Dermis blood vessel endothelial cell (primary cell): Measurements from ENCODE around the gene SLC22A4. TPM values are rescaled to one million over a fixed set of nuclear protein-coding genes. Genes with fewer than 3 reads are reported as not detected.

Experiments used
- DNase-seq: peaks from one replicate; pipeline ENCODE4 v3.0.0; 2010
- total RNA-seq: library from RNA; depleted of rRNA; stranded (reverse); fragments of >200 nt; gene quantifications from 2 replicates; pipeline ENCODE4 v1.2.3, GENCODE V29; 2014

The SLC22A4 gene
- total RNA-seq, 1 donor from 2014 or later, result 4.8 TPM

- DNase-seq, result no peak
Observed at GRCh38 chr5:132275367-132276220, 18.6 kb upstream of the SLC22A4 start.

DNA sequence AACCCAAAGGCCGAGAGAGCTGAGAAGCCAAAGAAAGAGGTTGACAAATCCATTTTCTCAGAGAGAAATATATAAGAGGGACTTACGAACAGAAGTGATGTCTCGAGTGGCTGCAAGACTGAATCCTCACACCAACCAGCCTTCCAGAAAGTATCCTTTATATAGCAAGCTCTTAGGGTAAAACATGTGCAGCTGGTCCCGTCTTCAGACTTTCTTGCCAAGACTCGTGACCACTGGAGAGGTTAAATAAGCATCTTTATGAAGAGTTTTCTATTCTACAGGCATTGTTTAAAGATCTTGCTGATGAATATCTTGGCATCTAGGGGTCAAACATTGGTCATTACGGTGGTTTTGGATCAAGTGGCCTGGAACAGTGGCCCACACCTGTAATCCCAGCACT, 16.9 kb upstream of the SLC22A4 start:
- DNase-seq, result no peak

DNA sequence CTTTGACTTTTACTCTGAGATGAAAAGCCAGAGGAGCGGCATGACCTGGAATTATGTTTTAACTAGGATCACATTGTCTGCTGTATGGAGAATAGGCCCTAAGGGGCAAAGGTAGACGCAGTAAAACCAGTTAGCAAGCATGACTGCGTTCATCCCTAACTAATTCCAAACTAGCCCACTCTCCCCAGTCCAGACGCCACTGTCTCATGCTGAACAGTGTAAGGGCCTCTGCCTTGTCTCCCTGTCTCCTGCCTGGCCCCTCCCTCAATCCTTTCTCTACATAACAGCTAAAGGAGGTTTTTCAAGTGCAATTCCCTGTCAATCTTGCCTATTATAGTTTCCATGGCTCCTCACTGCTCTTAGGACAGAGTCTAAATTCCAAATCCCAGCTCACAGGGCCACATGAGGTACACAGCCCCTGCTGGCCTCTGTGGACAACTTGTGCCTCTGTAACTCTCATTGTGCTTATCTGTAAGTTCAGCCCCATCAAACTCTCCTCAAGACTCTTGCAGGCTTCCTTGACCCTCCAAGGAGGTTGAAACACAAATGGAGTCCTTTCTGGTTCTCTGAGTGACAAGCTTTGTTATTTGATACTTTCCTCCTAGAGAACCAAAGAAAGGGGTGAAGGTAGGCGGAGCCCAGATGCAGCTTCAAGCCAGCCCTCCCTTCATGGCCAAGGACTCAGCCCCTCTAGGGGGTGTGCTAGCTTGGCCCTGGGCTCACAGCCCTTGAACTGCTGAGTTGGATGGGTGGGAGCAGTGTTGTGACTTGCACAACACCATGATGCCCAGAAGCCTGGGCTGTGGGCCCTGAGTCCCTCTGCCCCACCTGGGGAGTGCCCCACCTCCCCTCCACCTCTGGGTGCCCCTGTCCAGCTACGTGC, 16.0 kb upstream of the SLC22A4 start:
- DNase-seq, result no peak

GRCh38 chr5:132279801-132280200, 14.4 kb upstream of the SLC22A4 start:
- no peak for DNase-seq

DNA sequence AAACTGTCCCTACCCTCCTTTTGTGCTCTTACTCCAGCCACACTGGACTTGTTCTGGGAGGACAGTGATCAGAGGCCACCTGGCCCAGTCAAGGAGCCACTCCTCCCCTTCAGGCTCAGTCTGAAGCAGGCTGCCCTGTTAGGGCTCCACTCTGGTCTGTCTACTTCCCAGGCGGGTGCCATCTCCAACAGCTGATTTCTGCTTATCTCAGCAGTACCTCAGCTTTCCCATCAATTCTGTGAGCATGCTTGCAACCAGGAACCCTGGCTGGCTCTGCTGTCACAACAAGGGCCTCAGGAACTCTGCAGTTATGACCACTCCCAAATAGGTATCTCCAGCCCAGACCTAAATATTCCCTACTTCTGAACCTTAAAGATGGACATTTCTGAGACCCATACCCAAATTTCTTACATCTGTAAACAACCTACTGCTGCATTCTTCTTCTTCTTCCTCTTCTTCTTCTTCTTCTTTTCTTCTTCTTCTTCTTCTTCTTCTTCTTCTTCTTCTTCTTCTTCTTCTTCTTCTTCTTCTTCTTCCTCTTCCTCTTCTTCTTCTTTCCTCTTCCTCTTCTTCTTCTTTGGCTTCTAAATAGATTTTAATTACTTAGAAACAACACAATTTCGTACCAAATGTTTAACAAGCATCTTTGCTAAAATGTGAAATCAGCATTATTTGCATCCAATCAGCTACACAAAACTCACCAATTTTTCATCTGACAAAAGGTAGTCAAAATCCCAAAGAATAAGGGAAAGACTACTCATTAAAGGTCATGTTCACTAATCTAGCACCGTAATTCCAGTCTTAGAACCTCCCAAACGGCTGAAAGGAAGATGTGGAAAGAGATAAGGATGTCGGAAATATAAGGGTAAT, 13.6 kb upstream of the SLC22A4 start:
- DNase-seq, result no peak

DNA sequence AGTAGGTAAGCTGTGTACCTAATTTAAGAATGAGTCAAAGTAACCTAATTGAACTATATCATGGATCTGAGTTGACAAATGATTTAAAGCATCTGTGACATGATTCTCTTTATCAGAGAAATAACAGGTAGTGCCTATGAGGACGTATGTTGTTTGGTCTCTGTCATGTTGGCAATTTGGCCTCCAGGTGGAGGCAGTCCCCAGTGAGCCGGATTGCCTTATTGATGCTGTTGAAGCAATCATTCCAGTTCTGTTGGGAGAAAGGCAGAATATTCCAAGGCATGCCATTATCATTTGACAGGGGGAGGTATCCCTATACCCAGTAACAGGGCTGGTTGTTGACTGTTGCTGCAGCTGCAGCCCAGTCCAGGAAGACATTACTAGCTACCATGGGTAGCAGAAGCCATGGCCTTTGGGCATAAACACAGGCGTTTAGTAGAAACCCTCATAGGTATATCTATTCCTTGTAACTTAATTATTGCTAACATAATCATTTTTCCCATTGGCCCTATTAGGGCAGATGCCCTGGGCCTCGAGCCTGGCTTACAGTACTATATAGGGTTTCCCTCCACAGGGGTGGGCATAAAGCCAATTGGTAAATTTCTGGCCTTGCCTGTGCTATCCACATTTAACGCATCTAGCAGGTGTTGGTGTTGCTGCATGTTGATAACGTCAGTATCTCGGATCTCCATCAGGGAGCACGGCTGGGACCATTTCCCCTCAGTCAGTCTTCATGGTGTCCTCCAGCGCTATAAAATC, 12.2 kb upstream of the SLC22A4 start:
- no peak for DNase-seq

DNA sequence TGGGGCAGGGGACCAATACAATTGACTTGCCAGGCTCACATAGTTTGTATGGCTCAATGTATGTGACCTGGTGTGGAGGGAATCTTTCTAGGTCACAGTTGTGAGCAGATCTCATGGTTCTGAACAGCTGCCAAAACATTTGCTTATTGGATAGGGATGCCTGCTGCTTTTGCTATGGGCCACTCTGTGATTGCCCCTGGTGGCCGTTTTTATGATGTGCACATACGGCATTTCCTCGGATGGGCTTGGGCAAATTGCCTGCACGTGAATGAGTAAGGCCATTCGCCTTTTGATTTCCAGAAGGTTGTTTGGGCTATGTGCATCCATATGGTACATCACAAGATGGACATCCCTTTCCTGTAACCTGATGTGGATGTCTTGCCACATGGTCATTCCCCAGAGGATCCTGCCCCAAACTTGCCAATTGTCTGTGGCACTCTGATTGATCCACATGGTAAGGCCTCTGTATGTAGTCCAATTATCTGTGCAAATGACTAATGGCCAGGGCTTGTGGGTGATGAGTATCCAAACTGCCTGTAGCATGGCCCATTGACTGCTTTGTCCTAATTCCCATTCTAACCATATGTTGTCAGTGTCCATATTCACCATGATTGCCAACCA, 10.7 kb upstream of the SLC22A4 start:
- DNase-seq, result peak; percentile 87

GRCh38 chr5:132289097-132289496, 5.1 kb upstream of the SLC22A4 start:
- DNase-seq, result no peak

DNA sequence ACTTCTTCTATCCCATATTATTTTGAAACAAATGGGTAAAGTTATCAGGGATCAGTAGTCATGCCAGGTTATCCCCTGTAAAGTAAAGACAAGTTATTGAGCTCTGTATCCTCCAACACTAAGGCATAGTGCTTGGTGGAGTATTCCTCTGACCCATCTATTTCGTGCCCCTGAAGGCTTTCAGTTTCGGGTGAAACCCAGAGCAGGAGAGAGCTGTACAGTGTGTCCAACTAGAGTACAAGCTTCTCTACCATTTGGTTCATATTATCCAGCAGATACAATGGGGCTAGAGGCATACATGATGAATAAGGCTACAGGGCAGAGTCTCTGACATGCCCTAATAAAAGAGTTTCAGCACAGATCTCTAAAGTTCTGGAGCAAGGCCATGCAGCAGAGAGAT, 3.2 kb upstream of the SLC22A4 start:
- DNase-seq, result no peak

- DNase-seq, result peak; percentile 88
Observed at GRCh38 chr5:132293066-132293991, 865 bp upstream of the SLC22A4 start.

- DNase-seq, result peak; percentile 94
Observed at GRCh38 chr5:132294728-132295504, 722 bp downstream of the SLC22A4 start.

- DNase-seq, result peak; percentile 15
Observed at GRCh38 chr5:132295505-132296411, 1.6 kb downstream of the SLC22A4 start.

GRCh38 chr5:132296412-132297016, 2.3 kb downstream of the SLC22A4 start:
- DNase-seq, result peak; percentile 97

DNA sequence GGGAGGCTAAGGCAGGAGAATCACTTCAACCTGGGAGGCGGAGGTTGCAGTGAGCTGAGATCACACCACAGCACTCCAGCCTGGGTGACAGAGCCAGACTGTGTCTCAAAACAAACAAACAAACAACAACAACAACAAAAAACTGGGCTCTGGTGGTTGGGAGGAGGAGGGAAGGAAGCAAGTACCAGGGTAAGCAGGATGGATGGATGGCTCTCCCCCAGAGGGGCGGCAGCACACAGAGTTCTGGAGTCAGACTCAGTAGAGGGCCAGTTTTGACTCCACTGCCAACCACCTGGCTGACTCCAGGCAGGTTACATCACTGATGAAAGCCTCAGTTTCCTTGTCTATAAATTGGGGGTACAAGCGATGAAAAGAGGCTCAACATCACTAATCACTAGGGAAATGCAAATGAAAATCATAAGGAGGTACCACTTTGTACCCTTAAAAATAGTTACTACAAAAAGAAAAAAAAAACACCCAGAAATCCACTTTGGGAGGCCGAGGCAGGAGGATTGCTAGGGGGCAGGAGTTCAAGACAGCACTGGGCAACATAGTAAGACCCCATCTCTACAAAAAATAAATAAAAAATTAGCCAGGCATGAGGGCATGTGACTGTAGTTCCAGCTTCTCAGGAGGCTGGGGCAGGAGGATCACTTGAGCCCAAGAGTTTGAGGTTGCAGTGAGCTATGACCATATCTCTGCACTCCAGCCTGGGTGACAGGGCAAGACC, 3.2 kb downstream of the SLC22A4 start:
- no peak for DNase-seq

DNA sequence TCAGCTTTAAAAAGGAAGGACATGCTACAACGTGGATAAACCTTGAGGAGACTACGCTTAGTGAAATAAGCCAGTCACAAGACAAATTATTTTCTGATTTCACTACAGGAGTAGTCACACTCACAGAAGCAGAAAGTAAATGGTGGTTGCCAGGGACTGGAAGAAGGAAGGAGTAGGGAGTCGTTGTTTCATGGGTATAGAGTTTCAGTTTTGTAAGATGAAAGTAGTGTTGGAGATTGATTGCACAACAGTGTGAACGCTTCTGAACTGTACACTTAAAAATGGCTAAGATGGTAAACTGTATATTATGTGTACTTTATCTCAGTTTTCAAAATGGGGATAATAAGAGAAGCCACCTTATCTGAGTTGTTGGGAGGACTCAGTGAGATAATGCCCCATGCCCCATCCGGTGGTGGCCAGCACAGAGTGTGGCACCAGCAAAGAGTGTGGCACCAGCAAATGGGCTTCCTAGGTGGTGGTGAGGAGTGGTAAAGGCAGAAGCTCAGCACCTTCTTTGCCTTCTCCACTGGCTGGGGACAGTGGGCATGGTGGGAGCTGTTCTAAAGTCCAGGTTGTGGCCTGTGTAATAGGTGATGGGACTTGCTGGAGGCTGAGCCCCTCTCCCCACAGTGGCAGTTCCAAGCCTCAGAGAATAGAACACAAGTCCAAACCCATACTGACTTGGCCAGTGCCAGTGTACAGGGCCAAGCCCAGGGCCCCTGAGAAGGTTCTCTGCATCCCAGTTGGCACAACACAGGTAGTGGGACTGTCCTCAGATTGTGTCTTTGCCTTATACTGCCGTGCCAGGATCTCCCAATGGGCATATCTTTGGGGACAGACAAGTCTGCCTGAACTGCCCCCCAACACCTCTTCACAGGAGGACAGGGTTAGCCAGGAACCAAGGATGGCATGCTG, 4.4 kb downstream of the SLC22A4 start:
- DNase-seq, result no peak

DNA sequence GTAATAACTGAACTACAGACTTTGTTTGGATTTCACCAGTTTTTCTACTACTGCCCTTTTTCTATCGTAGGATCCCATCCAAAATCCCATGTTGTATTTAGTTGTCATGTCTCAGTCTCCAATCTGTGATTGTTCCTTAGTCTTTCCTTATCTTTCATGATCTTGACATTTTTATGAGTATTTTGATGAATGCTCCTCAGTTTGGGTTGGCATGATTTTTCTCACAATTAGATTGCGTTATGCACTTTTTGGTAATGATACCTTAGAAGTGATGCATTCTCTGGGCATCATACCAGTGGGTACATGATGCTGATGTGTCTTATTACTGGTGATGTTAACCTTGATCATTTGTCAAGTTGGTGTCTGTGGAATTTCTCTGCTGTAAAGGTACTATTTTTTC, 5.7 kb downstream of the SLC22A4 start:
- no peak for DNase-seq
